K562 (cell line): Measurements from ENCODE around the gene DIP2C. TPM values are rescaled to one million over a fixed set of nuclear protein-coding genes. Genes with fewer than 3 reads are reported as not detected.

Experiments used
- ATAC-seq: fragments of 200-7000 bp; cut with Tn5 transposase; 3 replicates; pipeline ENCODE4 v1.9.1; 2020; ENCODE audit warnings: moderate library complexity
- BruUV-seq: library from RNA; stranded (reverse); fragments of 400-500 nt; replicated peaks from 2 replicates; lab custom pipeline; 2021; lab: Mats Ljungman, UMichigan
- CTCF ChIA-PET: fragments of 300-600 bp; formaldehyde crosslinking; extraction: SDS; loops from one replicate; lab custom pipeline; 2021; ENCODE audit warnings: low intra/inter-chr PET ratio; lab: Yijun Ruan, JAX
- POLR2A ChIA-PET: fragments of 300-600, 350-650 bp; sonication (Branson Sonifier 250); formaldehyde crosslinking; extraction: SDS; loops from one replicate; lab custom pipeline; 2021; ENCODE audit warnings: antibody characterized with exemption, inconsistent platforms; lab: Yijun Ruan, JAX
- DNase-seq, 4 experiments: peaks; one replicate each; pipeline versions ENCODE4 v3.0.0 to v3.0.0-alpha.2; 2011 to 2018; ENCODE audit warnings: low spot score in 3 of 4, mixed read lengths in 3 of 4; ENCODE audit errors: extremely low read depth in 1 of 4
- FAIRE-seq: peaks from 2 replicates; lab custom pipeline; 2011; peaks lifted over from hg19 to GRCh38; lab: Jason Lieb, UNC
- H2AFZ ChIP-seq: 2 replicates; pipeline ENCODE4 v1.6.0; 2011; ENCODE audit warnings: low read depth, low read length, control low read depth, inconsistent platforms
- H3K27ac ChIP-seq: fragments of 200-600 bp; 3 replicates; pipeline ENCODE4 v1.8.0; 2011; ENCODE audit warnings: low read depth, mild to moderate bottlenecking, control low read depth, inconsistent platforms, low read length, moderate library complexity, mixed read lengths; ENCODE audit errors: extremely low read depth
- H3K27me3 ChIP-seq, 2 experiments: fragments of 300-600 bp in 1 of 2; 2 replicates in 1 of 2; 3 replicates in 1 of 2; pipeline versions ENCODE4 v1.6.0 to v1.8.0; 2011; ENCODE audit warnings: inconsistent platforms in 2 of 2, low read length in 2 of 2, mild to moderate bottlenecking in 1 of 2, mixed read lengths in 1 of 2, moderate library complexity in 1 of 2; ENCODE audit not compliant: control insufficient read depth in 2 of 2, insufficient read depth in 2 of 2
- H3K36me3 ChIP-seq: fragments of 300-600 bp; 3 replicates; pipeline ENCODE4 v1.8.0; 2011; ENCODE audit warnings: mild to moderate bottlenecking, low read length, inconsistent platforms; ENCODE audit not compliant: control insufficient read depth, insufficient read depth
- H3K4me1 ChIP-seq, 2 experiments: fragments of 200-600 bp in 1 of 2; replicated peaks in 1 of 2; 2 replicates in 1 of 2; 3 replicates in 1 of 2; pipeline versions ENCODE4 v1.5.1 to v1.8.0; 2011; ENCODE audit warnings: inconsistent platforms in 2 of 2, low read length in 2 of 2, mild to moderate bottlenecking in 1 of 2, mixed read lengths in 1 of 2, moderate library complexity in 1 of 2; ENCODE audit not compliant: control insufficient read depth in 2 of 2, insufficient read depth in 2 of 2
- H3K4me2 ChIP-seq: 2 replicates; pipeline ENCODE4 v1.6.1; 2011; ENCODE audit warnings: low read length, control low read depth, inconsistent platforms, mixed read lengths; ENCODE audit not compliant: insufficient read depth
- H3K4me3 ChIP-seq: fragments of 200-600 bp; sonication (generic), shearing (Covaris generic); 2 replicates; pipeline ENCODE4 v1.5.1; 2016; ENCODE audit warnings: control low read depth, inconsistent platforms
- H3K79me2 ChIP-seq: fragments of 200-600 bp; 3 replicates; pipeline ENCODE4 v1.8.0; 2011; ENCODE audit warnings: low read length, inconsistent platforms; ENCODE audit not compliant: control insufficient read depth, insufficient read depth
- H3K9ac ChIP-seq, 2 experiments: 2 replicates each; pipeline versions ENCODE4 v1.6.0 to v1.6.1; 2011; ENCODE audit warnings: low read depth in 2 of 2, low read length in 2 of 2, control low read depth in 1 of 2, inconsistent platforms in 1 of 2, mild to moderate bottlenecking in 1 of 2, mixed read lengths in 1 of 2; ENCODE audit not compliant: insufficient read depth in 1 of 2
- H3K9me1 ChIP-seq: one replicate; pipeline ENCODE4 v1.6.0; 2011; ENCODE audit warnings: inconsistent platforms, mild to moderate bottlenecking, low read length, moderate library complexity; ENCODE audit not compliant: control insufficient read depth, insufficient read depth
- H3K9me3 ChIP-seq: replicated peaks from 2 replicates; pipeline ENCODE4 v1.5.1; 2011; ENCODE audit warnings: low read depth, low read length, inconsistent platforms; ENCODE audit not compliant: control insufficient read depth, insufficient read depth
- H4K20me1 ChIP-seq: replicated peaks from 2 replicates; pipeline ENCODE4 v1.6.1; 2011; ENCODE audit warnings: low read length, inconsistent platforms, mixed read lengths; ENCODE audit not compliant: control insufficient read depth, insufficient read depth
- FUS ChIP-seq: fragments of 200-400 bp; formaldehyde crosslinking; optimal IDR thresholded peaks from 2 replicates; pipeline ENCODE3; 2017; ENCODE audit warnings: low read depth, low read length
- GTF2B ChIP-seq: IDR thresholded peaks from 2 replicates; pipeline ENCODE4 v1.6.1; 2011; ENCODE audit not compliant: insufficient read length; ENCODE audit errors: extremely low read depth
- PHTF2 ChIP-seq: fragments of 250-450 bp; sonication (Bioruptor Pico); IDR thresholded peaks from 2 replicates; pipeline ENCODE4 v1.5.0; 2021; ENCODE audit warnings: mild to moderate bottlenecking
- U2AF1 ChIP-seq: fragments of 200-400 bp; formaldehyde crosslinking; optimal IDR thresholded peaks from 2 replicates; pipeline ENCODE3; 2017; ENCODE audit warnings: mild to moderate bottlenecking, low read depth, low read length, moderate library complexity
- WGBS: fragments of 100-300 bp; shearing (Covaris generic); methylation state at CpG from one replicate; pipeline ENCODE4 v1.1.6; 2016; ENCODE audit warnings: low coverage, mixed read lengths; ENCODE audit not compliant: insufficient coverage; ENCODE audit errors: missing lambda C conversion rate; 5-methylcytosine and 5-hydroxymethylcytosine counted together
- in situ Hi-C: fragments of 300-500 bp; cut with MboI; formaldehyde crosslinking; loops from 4 replicates; pipeline ENCODE4 v1.15.0; 2018; ENCODE audit warnings: inconsistent platforms, mixed read lengths
- intact Hi-C: fragments of 100-400 bp; cut with micrococcal nuclease; formaldehyde crosslinking; loops from 2 replicates; pipeline ENCODE4 v1.14.2; 2022
- polyA plus RNA-seq, 8 experiments: library from polyadenylated mRNA; depleted of rRNA in 4 of 8; stranded (reverse) in 5 of 8; unstranded in 3 of 8; fragments of >200 nt; fragmentation: Nextera tagmentation in 2 of 8; fragmentation: Illumina TruSeq in 1 of 8; extraction: Ambion mirVana in 2 of 8; extraction: Trizol in 1 of 8; gene quantifications; 2 replicates each; pipeline versions ENCODE4 v1.2.1 to v1.2.3, GENCODE V29; 2011 to 2014; ENCODE audit warnings: inconsistent platforms in 1 of 8, missing spikeins in 1 of 8
- total RNA-seq, 7 experiments: library from RNA; depleted of rRNA in 6 of 7; stranded (reverse); fragments of >200 nt in 6 of 7; fragmentation: Illumina TruSeq in 2 of 7; extraction: Trizol in 2 of 7; gene quantifications; 2 replicates each; pipeline versions ENCODE4 v1.2.1 to v1.2.3, GENCODE V29; 2011 to 2021; ENCODE audit warnings: low replicate concordance in 1 of 7
- TF ChIP-seq, protein P1 (sequence below): fragments of 250-450 bp; sonication (Bioruptor Pico); IDR thresholded peaks from 2 replicates; pipeline ENCODE4 v1.5.0; 2021; ENCODE audit warnings: mild to moderate bottlenecking, borderline replicate concordance

Gene DIP2C
- total and polyA plus RNA-seq, 9 of the 15 experiments (the other 6 are each of a cell fraction or from before 2014, with no cell fraction given): 0.01 TPM; not detected in 8

GRCh38 chr10:560314-560992 is 129.0 kb downstream of the DIP2C start:
- no peak for ATAC-seq
- no peaks in the 10 kb centered on the region for H3K36me3 ChIP-seq
- 0% methylated on average over 11 of the region's 11 CpGs for WGBS
- POLR2A ChIA-PET: interaction anchor here (0.7 kb wide), 1 partner anchor 16 kb away, joined by 4 read pairs; no protein-coding TSS in a partner anchor
- no peak for TF ChIP-seq U2AF1
- TF ChIP-seq, all 486 proteins: peak for 0
- in situ Hi-C loops (no loop called here), intact Hi-C loops (no loop called here)
- CTCF ChIA-PET: no interaction called here
- Histone ChIP-seq H3K9me1 (peaks cover 2% of the 10 kb centered on the region), H3K4me3 (no peak overlapping the region), H3K79me2 (no peaks in the 10 kb centered on the region), H3K27ac (no peak overlapping the region), H4K20me1 (no peaks in the 10 kb centered on the region; the same call in 1 of the 2 replicates), H3K27me3 (peaks cover 10 to 46% of the 10 kb centered on the region in 2 experiments), H3K9me3 (0 out of 2 replicates have a peak, but pooled peaks cover 2% of the 10 kb centered on the region), H3K4me1 (no peaks in the 10 kb centered on the region), H2AFZ (no peak overlapping the region), H3K9ac (no peak overlapping the region), H3K4me2 (no peak overlapping the region)
- FAIRE-seq: no peak
- no TSS peak for BruUV-seq
- no peak for DNase-seq

DNA sequence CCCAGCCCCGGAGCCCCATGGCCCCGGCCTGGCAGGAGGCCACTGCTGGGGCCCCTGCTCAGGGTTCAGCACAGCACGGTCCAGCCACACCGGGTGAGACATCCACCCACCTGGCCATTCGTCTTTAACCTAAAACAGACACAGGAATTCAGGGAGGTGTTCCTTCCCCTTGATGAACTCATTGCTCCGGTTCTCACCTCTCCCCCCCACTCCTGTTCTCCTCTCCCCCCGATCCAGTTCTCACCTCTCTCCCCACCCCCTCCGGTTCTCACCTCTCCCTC is 129.8 kb downstream of the DIP2C start:
- in situ Hi-C loops: no loop called here
- Histone ChIP-seq H3K4me3 (no peak overlapping the region), H3K27me3 (peaks cover 10 to 47% of the 10 kb centered on the region in 2 experiments), H3K9me3 (0 out of 2 replicates have a peak, but pooled peaks cover 2% of the 10 kb centered on the region), H3K79me2 (no peaks in the 10 kb centered on the region), H3K4me1 (no peaks in the 10 kb centered on the region), H3K27ac (no peak overlapping the region)
- no TSS peak for BruUV-seq
- no peak for ATAC-seq
- WGBS: 3% methylated on average over 5 of the region's 8 CpGs
- POLR2A ChIA-PET: interaction anchor here (1.3 kb wide), 1 partner anchor 10 kb away, joined by 4 read pairs; no protein-coding TSS in a partner anchor
- TF ChIP-seq, protein P1, sequence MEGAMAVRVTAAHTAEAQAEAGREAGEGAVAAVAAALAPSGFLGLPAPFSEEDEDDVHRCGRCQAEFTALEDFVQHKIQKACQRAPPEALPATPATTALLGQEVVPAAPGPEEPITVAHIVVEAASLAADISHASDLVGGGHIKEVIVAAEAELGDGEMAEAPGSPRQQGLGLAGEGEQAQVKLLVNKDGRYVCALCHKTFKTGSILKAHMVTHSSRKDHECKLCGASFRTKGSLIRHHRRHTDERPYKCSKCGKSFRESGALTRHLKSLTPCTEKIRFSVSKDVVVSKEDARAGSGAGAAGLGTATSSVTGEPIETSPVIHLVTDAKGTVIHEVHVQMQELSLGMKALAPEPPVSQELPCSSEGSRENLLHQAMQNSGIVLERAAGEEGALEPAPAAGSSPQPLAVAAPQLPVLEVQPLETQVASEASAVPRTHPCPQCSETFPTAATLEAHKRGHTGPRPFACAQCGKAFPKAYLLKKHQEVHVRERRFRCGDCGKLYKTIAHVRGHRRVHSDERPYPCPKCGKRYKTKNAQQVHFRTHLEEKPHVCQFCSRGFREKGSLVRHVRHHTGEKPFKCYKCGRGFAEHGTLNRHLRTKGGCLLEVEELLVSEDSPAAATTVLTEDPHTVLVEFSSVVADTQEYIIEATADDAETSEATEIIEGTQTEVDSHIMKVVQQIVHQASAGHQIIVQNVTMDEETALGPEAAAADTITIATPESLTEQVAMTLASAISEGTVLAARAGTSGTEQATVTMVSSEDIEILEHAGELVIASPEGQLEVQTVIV (CRISPR knock-in tag): no peak
- TF ChIP-seq PHTF2 (CRISPR knock-in tag): no peak
- no peak for TF ChIP-seq GTF2B
- TF ChIP-seq FUS: no peak
- no peak for TF ChIP-seq U2AF1
- TF ChIP-seq, all 486 proteins: peak for 0
- Histone ChIP-seq H3K4me2 (no peak overlapping the region), H4K20me1 (no peaks in the 10 kb centered on the region), H3K9ac (no peak overlapping the region), H3K9me1 (peaks cover 2% of the 10 kb centered on the region), H3K36me3 (no peaks in the 10 kb centered on the region), H2AFZ (no peak overlapping the region)
- CTCF ChIA-PET: no interaction called here
- FAIRE-seq (no peak), DNase-seq (no peak)
- intact Hi-C loops: no loop called here
